OCI-LY1 (cell line): ENCODE data around the gene EYA3.

ENCODE experiments used
- EZH2 ChIP-seq: fragments of 200-600 bp; sonication (generic), shearing (Covaris generic); IDR thresholded peaks from 2 replicates; pipeline ENCODE4 v1.8.0; 2017; ENCODE audit warnings: borderline replicate concordance, mixed run types, mild to moderate bottlenecking, antibody characterized with exemption, low read length, moderate library complexity, mixed read lengths
- TF ChIP-seq, protein P1 (sequence below): fragments of 200-600 bp; sonication (generic), shearing (Covaris generic); IDR thresholded peaks from 2 replicates; pipeline ENCODE4 v1.5.1; 2017; ENCODE audit warnings: mild to moderate bottlenecking, antibody characterized with exemption, low read length, moderate library complexity, mixed read lengths

DNA sequence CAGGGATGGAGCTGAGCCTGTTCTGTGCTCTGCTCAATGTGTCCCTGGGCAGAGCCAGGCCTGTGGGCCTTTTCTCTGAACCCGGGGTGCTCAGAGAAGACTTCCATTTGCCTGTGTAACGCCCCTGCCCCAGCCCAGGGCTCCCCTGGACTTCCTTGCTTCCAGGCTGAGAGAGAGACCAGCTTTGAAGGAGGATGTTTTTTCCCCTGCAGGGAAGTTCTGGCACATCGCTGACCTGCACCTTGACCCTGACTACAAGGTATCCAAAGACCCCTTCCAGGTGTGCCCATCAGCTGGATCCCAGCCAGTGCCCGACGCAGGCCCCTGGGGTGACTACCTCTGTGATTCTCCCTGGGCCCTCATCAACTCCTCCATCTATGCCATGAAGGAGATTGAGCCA, 143.4 kb downstream of the EYA3 start:
- TF ChIP-seq, protein P1, sequence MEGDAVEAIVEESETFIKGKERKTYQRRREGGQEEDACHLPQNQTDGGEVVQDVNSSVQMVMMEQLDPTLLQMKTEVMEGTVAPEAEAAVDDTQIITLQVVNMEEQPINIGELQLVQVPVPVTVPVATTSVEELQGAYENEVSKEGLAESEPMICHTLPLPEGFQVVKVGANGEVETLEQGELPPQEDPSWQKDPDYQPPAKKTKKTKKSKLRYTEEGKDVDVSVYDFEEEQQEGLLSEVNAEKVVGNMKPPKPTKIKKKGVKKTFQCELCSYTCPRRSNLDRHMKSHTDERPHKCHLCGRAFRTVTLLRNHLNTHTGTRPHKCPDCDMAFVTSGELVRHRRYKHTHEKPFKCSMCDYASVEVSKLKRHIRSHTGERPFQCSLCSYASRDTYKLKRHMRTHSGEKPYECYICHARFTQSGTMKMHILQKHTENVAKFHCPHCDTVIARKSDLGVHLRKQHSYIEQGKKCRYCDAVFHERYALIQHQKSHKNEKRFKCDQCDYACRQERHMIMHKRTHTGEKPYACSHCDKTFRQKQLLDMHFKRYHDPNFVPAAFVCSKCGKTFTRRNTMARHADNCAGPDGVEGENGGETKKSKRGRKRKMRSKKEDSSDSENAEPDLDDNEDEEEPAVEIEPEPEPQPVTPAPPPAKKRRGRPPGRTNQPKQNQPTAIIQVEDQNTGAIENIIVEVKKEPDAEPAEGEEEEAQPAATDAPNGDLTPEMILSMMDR: no peak
- no peak for TF ChIP-seq EZH2
